Dedifferentiated amniotic fluid mesenchymal stem cell (primary cell): Measurements from ENCODE around the gene NDUFB11.

ENCODE experiments used
- DNase-seq: peaks from one replicate; pipeline ENCODE4 v3.0.0-alpha.2; 2016; ENCODE audit errors: extremely low spot score

Gene NDUFB11

DNA sequence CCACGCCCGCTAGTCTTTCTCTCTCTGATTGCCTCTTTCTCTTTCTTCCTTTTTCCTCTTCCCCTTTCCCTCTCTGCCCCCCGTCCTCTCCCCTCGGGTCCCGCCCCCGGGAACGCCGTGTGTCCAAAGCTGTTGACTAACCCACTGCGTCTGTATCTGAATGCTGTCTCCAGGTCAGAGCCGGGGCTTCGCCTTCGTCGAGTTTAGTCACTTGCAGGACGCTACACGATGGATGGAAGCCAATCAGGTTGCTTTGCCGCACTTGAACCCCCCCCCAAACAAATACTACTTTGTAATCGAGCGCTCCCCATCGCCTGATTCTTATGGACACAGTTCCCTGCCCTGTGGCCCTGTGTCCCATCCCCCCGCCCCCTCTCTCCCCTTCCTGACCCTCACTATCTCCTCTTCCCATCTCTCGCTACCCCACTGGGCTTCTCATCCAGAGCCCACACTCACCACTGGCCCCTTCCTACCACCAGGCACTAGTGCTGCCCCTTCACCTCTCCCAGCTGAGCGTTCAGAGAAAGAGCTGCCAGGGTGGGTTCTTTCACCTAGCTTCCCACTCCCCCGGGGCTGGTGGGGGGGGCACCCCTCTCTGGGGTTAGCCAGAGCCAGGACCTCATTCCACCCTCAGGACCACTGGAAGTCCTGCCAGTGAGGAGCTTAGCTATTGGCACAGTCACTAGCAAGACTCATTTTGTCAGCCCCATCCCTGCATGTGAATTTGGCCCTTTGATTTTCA lies 30.5 kb upstream of the NDUFB11 start:
- no peak for DNase-seq

DNA sequence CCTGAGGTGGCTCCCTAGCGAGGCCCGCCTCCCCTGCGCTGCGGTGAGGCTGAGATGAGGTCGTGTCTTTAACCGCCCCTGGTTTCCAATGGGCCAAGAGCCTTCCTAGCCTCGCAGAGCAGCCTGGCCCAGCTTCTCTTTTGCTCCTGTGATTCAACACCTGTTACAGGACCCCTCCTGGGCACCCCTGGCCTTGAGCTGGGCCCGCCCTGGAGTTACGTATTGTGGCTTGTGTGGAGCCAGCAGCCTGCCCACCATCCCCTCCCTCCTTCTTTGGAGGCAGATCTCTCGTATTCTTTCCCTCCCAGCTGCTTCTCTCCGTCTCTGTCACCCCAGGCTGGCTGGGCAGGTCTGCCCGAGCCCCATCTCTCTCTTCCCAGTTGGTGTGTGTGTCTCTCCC lies 29.9 kb upstream of the NDUFB11 start:
- no peak for DNase-seq

DNA sequence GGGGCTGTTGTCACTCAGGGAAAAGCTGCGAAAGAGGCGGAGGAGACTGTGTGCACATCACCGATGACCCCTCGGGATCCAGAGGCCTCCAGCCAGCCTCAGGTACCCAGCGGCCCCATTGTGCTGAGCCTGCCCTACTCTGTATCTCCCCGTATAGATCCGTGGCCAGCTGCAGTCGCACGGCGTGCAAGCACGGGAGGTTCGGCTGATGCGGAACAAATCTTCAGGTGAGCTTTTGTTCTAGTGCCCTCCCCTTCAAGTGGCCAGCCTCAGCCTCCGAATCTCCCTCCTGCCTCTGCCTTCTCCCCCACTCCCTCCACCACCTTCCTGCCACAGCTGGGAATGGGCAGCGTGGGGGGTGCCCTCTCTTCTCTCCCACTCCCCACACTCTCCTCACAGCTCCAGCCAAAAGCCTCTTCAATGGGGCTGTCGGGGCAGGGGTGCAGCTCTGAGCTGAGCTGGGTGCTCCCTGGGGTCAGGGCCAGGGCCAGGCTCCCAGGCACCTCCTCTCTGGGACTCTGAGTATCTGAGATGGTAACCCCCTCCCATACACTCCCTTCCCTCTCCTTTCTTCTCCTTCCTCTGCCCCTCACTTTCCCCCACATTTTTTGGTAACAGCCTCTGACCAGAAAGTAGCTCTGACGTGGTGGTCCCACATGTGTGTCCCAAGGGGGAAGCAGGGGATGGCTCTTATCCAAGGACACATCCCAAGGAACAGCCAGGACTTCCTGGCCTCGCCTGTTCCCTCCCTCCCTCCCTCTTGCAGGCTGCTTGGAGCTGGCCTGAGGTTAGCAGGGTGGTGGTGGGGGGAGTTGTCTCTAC lies 28.7 kb upstream of the NDUFB11 start:
- no peak for DNase-seq

DNA sequence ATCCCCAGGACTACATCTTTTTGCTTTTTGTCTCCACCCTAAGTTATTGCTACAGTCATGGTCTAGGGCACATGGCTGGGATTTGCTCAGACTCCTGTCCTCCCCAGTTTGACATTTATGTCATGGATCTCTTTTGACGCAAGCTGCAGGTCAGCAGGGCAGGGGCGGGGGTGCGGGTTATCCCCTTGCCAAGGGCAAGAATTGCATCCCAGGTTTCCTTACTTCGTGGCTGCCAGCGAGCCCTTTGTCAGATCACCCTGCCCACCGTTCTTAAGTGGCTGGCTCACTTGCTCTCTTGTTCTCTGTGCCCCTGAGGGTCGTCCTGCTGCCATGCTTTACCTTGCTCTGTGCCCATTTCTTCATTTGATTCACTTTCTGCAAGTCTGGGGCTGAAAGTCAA lies 28.0 kb upstream of the NDUFB11 start:
- DNase-seq = no peak

DNA sequence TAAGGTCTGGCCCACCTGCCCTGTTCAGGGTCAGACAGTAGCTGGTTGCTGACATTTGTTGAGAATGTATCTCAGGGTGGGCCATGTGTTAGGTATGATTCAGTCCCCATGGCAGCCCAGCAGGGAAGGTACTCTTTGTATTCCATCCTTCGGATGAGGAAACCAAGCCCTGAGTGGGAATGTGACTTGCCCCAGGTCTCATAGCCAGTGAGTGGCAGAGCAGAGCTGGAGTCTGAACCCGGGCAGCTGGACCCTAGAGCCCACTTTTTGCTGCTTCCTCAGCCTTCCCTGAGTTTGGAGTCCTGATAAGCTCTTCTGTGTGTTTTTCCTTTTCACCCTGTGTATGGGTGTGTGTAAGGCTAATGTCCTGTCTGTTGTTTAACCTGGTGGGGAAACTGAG lies 27.5 kb upstream of the NDUFB11 start:
- DNase-seq = no peak

- no peak for DNase-seq
These were observed 26.6 kb upstream of the NDUFB11 start for GRCh38 chrX:47170861-47171692.

DNA sequence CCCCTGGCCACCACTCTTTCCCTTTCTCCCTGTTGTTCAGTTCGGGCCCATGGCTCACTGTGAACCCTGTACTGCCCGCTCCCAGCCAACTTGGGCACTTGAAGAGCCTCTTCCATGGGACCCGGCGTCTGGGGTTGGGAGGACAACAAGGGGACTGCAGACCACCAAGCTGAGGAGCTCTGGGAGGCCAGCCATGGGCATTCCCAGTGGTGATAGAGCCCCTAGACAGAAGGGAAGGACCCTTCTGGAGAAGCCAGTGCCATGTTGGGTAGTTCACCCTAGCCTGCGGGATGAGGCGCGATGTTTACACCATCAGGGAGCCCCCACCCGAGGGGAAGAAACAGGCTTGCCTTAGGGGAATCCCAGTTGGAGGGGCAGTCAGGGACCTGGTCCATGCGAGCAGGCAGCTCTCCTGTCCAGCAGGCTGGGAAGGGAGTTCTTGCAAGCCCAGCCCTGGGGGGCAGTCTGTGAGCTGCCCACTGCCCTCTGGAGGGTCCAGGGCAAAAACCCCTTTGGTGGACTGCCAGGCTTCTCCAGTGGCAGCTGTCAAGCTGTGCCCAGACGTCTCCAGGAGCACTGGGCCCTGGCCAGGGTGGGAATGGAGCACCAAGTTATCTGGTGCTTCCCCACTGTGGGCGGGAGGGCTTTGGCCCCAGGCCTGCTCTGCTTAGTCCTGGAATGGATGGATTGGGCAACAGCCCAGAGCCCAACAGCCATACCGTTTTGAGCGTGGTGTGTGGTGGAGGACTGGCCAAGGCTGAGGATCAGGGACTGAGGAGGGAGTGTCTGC lies 25.4 kb upstream of the NDUFB11 start:
- no peak for DNase-seq

- no peak for DNase-seq
These were observed 24.8 kb upstream of the NDUFB11 start for GRCh38 chrX:47169273-47169672.

DNA sequence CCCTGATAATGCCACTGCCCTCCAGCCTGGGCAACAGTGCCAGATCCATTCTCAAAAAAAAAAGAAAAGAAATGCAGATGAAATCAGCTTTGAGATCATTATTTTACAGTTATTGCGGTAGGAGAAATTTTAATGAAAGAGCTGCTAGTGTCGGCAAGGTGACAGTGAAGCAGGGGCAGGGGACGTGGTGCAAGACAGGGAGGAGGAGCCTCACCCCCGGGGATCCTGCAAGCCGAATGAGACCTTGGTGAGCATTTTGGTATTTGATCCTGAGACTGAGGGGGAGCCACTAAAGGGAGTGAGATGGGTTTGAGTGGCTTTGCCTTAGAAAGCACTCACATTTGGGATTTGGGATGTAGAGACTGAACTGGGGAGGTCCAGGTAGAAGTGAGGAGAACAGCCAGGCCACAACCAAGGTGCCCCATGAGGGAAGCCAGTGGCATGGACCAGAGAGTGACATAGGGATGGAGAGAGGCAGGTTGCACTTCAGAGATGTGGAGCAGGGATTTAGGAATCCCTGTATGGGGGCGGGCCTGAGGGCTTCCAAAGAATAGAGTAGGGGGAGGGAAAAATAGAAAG lies 24.1 kb upstream of the NDUFB11 start:
- no peak for DNase-seq

DNA sequence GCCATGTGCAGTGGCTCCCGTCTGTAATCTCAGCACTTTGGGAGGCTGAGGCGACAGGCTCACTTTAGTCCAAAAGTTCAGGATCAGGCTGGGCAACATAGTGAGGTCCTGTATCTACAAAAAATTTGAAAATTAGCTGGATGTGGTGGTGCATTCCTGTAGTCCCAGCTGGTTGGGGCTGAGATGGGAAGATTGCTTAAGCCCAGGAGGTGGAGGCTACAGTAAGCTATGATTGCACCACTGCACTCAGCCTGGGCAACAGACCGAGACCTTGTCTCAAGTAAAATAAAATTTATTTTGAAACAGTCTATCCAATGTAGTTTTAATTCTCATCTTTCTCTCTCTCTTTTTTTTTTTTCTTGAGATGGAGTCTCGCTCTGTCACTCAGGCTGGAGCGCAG lies 21.6 kb upstream of the NDUFB11 start:
- no peak for DNase-seq

- no peak for DNase-seq
These were observed 19.9 kb upstream of the NDUFB11 start for GRCh38 chrX:47164420-47164819.

GRCh38 chrX:47162927-47163583 lies 18.6 kb upstream of the NDUFB11 start:
- DNase-seq = no peak

- DNase-seq = no peak
These were observed 16.3 kb upstream of the NDUFB11 start for GRCh38 chrX:47160781-47161180.

DNA sequence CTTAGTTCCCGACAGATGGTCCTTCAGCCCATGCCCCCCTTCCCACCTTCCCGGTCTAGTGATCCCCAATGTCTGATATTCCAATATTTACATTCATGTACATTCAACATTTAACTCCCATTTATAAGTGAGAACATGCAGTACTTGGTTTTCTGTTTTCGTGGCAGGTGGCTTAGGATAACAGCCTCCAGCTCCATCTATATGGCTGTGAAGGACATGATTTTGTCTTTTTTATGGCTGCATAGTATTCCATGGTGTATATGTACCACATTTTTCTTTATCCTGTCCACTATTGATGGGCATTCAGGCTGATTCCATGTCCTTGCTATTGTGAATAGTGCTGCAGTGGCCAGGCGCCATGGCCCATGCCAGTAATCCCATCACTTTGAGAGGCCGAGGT lies 14.3 kb upstream of the NDUFB11 start:
- DNase-seq = no peak

DNA sequence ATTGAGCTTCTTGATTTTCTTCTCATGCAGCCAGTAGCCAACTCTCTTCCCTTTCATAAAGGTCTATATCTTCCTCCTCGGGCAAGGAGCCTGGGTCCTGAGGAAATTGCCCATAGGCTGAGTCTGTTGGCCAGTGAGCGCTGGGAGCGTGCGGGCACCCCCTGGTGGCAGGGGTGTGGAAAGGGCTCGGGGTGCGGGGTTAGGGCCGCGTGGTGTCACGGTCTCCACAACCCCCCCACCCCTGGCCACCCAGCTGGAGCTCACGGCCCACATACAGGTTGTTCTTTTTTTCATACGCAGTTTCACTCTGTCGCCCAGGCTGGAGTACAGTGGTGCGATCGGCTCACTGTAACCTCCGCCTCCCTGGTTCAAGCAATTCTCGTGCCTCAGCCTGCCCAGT lies 13.6 kb upstream of the NDUFB11 start:
- no peak for DNase-seq

- DNase-seq = no peak
These were observed 12.4 kb upstream of the NDUFB11 start for GRCh38 chrX:47156611-47157520.

DNA sequence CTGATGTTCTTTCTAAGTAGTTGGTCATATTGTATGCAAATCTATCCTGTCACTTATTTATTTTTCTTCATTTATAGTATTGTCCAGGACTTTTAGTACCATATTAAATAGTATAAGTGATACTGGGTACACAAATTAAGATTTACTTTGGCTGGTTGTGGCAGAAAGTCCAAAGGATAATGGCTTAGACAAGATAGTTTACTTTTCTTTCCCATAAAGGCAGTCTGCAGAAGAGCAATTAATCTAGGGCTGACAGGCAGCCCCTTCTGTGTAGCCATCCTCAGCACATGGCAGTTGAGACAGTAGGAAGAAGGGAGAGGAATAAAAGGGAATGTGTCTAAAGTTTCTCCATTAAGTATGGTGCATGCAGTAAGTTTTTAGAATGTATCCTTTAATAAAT lies 6.9 kb upstream of the NDUFB11 start:
- DNase-seq = no peak

DNA sequence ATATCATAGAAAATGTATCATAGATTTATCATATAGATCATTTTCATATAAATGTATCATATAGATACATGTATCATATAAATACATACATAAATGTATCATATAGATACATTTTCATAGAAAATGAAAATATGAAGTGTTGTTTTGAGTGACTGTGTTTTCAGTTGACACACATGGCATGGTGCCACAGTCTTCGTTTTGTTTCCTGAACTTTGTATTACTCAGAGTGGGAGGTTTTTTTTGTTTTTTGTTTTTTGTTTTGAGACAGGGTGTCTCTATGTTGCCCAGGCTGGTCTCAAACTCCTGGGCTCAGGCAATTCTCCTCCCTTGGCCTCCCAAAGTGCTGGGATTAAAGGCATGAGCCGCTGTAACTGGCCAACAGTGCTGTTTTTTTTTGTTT lies 4.4 kb upstream of the NDUFB11 start:
- no peak for DNase-seq

DNA sequence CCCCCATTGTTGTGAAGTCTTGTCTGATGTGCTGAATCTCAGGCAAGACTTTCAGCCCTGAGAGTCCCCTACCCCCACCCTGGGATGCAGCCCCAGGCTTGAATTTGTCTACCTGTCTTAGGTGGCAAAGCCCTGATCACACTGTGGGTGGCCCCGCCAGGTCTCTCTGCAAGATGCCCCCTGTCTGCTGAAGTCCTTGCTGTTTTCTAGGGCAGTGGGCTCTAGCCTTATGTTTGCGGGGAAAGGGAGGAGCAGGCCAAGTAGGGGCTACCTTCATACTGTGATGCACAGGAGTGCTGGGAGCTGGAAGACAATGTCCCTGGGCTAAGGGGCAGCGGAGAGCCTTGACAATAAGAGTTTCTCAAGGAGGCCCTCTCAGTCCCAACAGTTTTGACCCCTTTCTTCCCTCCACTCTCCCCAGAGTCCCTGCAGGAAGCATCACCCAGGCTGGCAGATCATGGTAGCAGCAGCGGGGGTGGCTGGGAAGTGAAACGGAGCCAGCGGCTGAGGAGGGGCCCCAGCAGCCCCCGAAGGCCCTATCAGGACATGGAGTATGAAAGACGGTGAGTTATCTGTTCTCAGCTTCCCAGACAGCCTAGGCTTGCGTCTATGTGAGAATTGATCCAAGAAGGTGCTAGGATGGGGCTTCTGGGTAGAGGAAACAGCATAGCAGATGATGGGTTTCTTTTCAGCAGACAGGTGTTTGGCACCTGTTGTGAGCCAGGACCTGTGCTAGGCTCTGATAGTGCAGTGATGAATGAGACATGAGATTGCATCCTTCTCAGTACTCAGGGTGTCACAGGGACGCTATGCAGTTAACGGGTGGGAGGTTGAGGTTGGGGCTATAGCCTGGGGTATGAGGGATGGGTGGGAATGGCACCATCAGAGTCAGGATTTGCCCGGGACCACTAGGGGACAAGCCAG lies 2.7 kb upstream of the NDUFB11 start:
- no peak for DNase-seq
